GM12878 (cell line): ENCODE measurements around the gene GPLD1. TPM values are rescaled to one million over a fixed set of nuclear protein-coding genes. Genes with fewer than 3 reads are reported as not detected.

Experiments used
- BCL11A ChIP-seq: IDR thresholded peaks from 2 replicates; pipeline ENCODE4 v1.6.1; 2011; ENCODE audit warnings: low read depth, low read length
- CUX1 ChIP-seq: IDR thresholded peaks from 2 replicates; pipeline ENCODE4 v1.6.1; 2012; ENCODE audit warnings: improper control_type of control experiment, low read depth, low read length; ENCODE audit not compliant: insufficient replicate concordance
- ETV6 ChIP-seq, 2 experiments: fragments of 450-650 bp in 1 of 2; IDR thresholded peaks in 1 of 2; conservative IDR thresholded peaks in 1 of 2; 2 replicates each; pipeline ENCODE4 v1.6.1; 2014; ENCODE audit warnings: antibody characterized with exemption in 1 of 2, borderline replicate concordance in 1 of 2, low read depth in 1 of 2, mild to moderate bottlenecking in 1 of 2, moderate library complexity in 1 of 2
- HDAC6 ChIP-seq: fragments of 200-600 bp; sonication (generic); IDR thresholded peaks from one replicate; pipeline ENCODE4 v1.8.0; 2017; ENCODE audit warnings: antibody characterized with exemption; ENCODE audit not compliant: unreplicated experiment
- MEF2B ChIP-seq: fragments of 450-650 bp; IDR thresholded peaks from 2 replicates; pipeline ENCODE4 v1.6.1; 2018; ENCODE audit warnings: mild to moderate bottlenecking, moderate library complexity; ENCODE audit not compliant: partially characterized antibody, poor library complexity, severe bottlenecking
- NBN ChIP-seq: fragments of 450-650 bp; IDR thresholded peaks from 2 replicates; pipeline ENCODE4 v1.6.1; 2016
- NR2F1 ChIP-seq: fragments of 450-650 bp; conservative IDR thresholded peaks from 2 replicates; pipeline ENCODE4 v1.6.1; 2017; ENCODE audit warnings: mild to moderate bottlenecking
- REST ChIP-seq: IDR thresholded peaks from 2 replicates; pipeline ENCODE4 v1.6.1; 2012; ENCODE audit warnings: mild to moderate bottlenecking, low read depth, low read length
- SKIL ChIP-seq: fragments of 450-650 bp; IDR thresholded peaks from 2 replicates; pipeline ENCODE4 v1.6.1; 2017; ENCODE audit warnings: mild to moderate bottlenecking, low read depth, inconsistent platforms; ENCODE audit not compliant: poor library complexity, severe bottlenecking
- SMC3 ChIP-seq: IDR thresholded peaks from 2 replicates; pipeline ENCODE4 v1.6.1; 2011; ENCODE audit warnings: low read length, improper control_type of control experiment, borderline replicate concordance
- ZNF24 ChIP-seq: fragments of 450-650 bp; IDR thresholded peaks from 2 replicates; pipeline ENCODE4 v1.6.1; 2017; ENCODE audit warnings: antibody characterized with exemption, mild to moderate bottlenecking
- polyA plus RNA-seq, 11 experiments: library from polyadenylated mRNA; depleted of rRNA in 4 of 11; unstranded in 6 of 11; stranded (reverse) in 5 of 11; fragments of >200 nt; fragmentation: Nextera tagmentation in 4 of 11; fragmentation: Illumina TruSeq in 1 of 11; extraction: Ambion mirVana in 4 of 11; extraction: Trizol in 1 of 11; gene quantifications; 1 replicate in 1 of 11; 2 replicates in 10 of 11; pipeline versions ENCODE4 v1.2.1 to v1.2.3, GENCODE V29; 2011 to 2016; ENCODE audit warnings: inconsistent platforms in 2 of 11, missing spikeins in 2 of 11, low read depth in 1 of 11
- total RNA-seq, 4 experiments: library from RNA; depleted of rRNA in 3 of 4; stranded (reverse); fragments of >200 nt in 3 of 4; fragmentation: Illumina TruSeq in 1 of 4; extraction: Trizol in 1 of 4; gene quantifications; 2 replicates each; pipeline versions ENCODE4 v1.2.1 to v1.2.3, GENCODE V29; 2013 to 2021
- TF ChIP-seq, protein P1 (sequence below): fragments of 450-650 bp; formaldehyde crosslinking; IDR thresholded peaks from 2 replicates; pipeline ENCODE4 v1.4.0; 2022; ENCODE audit warnings: mild to moderate bottlenecking, moderate library complexity

The GPLD1 gene
- total and polyA plus RNA-seq, 10 of the 15 experiments (the other 5 are each of a cell fraction or from before 2014, with no cell fraction given) = 0.04 to 1.0 (median 0.69) TPM

- peak; percentile 34 for TF ChIP-seq SKIL
- no peak for TF ChIP-seq ETV6 (conservative IDR thresholded peaks at IDR 0.05 in 1 of 2, IDR thresholded peaks at IDR 0.05 in 1 of 2; ENCODE audit: borderline replicate concordance in 1 of 2, low read depth in 1 of 2)
- TF ChIP-seq, protein P1, sequence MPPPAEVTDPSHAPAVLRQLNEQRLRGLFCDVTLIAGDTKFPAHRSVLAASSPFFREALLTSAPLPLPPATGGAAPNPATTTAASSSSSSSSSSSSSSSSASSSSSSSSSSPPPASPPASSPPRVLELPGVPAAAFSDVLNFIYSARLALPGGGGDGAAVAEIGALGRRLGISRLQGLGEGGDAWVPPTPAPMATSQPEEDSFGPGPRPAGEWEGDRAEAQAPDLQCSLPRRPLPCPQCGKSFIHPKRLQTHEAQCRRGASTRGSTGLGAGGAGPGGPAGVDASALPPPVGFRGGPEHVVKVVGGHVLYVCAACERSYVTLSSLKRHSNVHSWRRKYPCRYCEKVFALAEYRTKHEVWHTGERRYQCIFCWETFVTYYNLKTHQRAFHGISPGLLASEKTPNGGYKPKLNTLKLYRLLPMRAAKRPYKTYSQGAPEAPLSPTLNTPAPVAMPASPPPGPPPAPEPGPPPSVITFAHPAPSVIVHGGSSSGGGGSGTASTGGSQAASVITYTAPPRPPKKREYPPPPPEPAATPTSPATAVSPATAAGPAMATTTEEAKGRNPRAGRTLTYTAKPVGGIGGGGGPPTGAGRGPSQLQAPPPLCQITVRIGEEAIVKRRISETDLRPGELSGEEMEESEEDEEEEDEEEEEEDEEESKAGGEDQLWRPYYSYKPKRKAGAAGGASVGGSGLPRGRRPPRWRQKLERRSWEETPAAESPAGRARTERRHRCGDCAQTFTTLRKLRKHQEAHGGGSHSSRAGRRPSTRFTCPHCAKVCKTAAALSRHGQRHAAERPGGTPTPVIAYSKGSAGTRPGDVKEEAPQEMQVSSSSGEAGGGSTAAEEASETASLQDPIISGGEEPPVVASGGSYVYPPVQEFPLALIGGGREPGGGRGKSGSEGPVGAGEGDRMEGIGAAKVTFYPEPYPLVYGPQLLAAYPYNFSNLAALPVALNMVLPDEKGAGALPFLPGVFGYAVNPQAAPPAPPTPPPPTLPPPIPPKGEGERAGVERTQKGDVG (CRISPR knock-in tag) = no peak
- peak; percentile 85 for TF ChIP-seq MEF2B
- no peak for TF ChIP-seq ZNF24
- TF ChIP-seq NBN = no peak
- no peak for TF ChIP-seq NR2F1
- no peak for TF ChIP-seq HDAC6
- no peak for TF ChIP-seq REST
- TF ChIP-seq CUX1 = peak; percentile 36
- no peak for TF ChIP-seq BCL11A
- TF ChIP-seq SMC3 = no peak
These were observed 80.5 kb downstream of the GPLD1 start (continued) for GRCh38 chr6:24408719-24409410.
